HG03175 (cell line): ENCODE results near the gene TMTC3.
"Not testable (repeated sequence)": the region's sequence is repeated elsewhere in the genome, so short reads cannot be mapped to it uniquely, and the experiment has no call there.

Experiments
- ATAC-seq: cut with Tn5 transposase; IDR thresholded peaks from one replicate; pipeline ENCODE4 v1.9.1; 2021; ENCODE audit warnings: mild to moderate bottlenecking, moderate library complexity; ENCODE audit not compliant: unreplicated experiment

Gene TMTC3

DNA sequence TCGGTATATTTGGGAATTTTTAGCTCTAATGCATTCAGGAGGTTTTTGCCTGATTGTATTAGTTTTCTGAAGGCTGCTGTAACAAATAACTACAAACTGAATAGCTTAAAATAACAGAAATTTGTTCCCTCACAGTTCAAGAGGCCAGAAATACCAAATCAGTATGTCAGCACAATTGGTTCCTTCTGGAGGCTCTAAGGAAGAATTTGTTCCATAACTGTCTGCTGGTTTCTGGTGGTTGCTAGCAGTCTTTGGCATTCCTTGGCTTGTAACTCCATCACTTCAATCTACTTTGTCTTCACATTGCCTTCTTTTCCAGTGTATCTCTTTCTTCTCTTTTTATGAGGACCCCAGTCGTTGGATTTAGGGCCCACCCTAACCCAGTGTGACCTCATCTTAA, 21.3 kb downstream of the TMTC3 start:
- no peak for ATAC-seq

DNA sequence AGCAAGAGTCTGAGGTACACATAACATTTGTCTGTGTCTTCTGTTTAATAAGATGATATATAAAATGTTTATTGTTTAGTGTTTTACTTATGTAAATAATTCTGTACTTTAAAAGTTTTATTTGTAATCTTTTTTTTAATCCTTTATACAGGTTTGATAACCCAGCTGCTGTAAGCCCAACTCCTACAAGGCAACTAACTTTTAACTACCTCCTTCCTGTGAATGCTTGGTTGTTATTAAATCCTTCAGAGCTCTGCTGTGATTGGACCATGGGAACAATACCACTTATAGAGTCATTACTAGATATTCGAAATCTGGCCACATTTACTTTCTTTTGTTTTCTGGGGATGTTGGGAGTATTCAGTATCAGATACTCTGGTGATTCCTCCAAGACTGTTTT, 24.1 kb downstream of the TMTC3 start:
- no peak for ATAC-seq

DNA sequence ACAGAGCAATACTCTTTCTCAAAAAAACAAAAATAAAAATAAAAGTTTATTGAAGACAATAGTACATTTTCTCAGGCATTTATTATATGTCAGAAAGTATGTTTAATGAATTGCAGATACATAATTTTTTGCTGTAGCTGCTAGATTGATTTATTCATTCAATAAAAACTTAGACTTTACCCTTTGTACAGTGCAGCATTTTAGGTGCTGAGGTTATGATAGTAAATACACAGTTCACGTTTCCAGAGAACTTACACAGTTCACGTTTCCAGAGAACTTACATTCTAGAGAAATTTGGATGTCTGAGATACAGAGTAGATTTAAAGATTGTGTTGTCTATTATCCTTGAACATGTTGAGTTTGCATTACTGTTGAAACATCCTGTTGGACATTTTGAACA, 25.3 kb downstream of the TMTC3 start:
- no peak for ATAC-seq

DNA sequence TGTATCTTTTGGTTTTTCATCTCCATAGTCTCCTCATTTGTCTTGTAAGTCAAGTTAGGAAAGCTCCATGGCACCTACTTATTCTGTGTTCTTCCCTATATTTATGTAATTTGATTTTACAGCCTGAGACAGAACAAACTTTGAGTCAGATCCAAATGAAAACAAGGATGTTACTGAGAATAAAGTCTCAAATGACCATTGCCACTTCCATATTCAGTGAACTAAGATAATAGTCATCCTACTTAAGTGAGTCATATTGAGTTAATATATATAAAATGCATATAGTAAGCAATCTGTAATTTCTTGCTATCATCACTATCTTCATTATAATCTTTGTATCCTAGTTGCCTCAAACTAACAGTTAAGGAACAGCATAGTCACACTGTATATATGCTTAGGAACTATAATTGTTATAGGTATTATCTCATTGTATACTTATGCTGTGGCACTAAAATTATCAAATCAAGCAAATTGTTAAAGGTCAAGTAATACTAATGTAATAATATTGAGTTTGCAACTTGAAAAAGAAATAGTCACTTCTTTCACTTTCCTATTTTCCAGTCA, 30.8 kb downstream of the TMTC3 start:
- ATAC-seq: no peak

DNA sequence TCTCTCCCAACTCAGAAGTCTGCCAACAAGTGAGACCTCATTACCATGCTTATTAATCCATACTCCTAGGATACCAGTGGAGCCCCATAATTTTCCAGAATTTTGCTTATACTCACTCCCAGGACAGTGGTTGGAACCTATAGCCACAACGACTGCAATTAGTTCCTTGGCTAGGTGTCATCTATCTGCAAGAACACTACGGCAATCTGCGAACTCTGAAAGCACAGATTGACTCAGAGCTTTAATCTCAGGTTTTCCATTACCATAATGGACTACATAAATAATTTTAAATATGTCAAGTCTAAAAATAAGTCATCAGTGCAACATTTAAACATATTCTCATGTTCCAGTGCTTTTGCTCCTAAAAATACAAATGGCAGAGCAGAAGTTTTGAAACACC, 33.4 kb downstream of the TMTC3 start:
- ATAC-seq: no peak

DNA sequence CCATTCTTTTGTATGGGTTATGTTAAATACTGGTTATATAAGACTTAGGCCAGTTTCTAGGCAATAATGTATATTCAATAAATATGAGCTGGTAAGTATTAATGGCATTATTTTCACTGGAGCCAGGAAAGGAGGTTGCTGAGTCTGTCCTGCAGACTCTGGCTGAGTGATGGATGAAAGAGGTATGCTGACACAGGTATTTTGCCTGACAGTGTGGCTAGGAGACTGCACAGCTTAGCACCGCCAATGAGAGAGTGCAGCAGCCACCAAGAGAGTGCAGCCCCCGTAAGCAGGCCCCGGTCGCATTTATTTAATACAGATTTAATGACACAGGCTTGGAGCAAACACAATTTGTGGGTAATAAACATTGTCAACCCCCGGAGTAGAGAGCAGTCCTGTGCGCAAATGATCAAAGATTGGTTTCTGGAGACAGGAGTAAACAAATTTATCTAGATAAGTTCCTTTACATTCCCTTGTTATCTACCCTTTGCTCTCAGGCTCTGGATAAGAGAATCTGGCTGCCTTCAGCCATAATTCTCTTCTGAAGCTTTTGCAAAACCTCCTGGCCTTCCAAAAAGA, 37.4 kb downstream of the TMTC3 start:
- no peak for ATAC-seq

DNA sequence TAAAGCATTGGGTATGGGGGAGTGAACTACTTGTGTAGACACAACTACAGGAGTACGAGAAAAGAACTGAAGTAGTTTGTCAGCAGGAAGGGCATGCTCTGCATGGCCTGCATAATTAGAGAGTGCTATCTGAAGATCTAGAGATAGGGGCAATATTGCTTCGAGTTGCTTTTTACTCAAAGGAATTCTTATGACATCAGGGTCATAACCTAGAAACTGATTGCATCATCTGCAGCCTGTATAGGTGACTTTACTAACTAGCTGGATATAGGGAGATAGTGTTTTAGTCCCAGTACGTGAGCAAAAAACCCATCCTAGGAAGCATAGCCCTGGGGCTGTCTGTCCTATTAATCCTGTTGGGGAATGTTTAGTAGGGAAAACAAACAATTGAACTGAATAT, 39.8 kb downstream of the TMTC3 start:
- no peak for ATAC-seq

DNA sequence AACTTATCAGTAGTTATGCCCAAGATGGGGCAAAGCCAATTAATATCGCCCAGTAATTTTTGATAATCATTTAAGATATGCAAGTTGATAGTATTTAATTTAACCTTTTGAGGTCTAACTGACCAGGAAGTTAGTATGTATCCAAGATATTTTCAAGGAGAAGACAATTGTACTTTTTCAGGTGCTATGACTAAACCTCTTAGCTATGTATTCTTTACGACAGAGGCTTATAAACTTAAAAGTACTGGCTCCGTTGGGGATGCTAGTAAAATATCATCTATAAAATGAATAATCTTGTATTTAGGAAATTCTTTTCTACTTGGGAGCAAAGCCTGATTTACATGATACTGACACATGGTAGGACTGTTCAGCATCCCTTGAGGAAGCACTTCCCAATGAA, 40.3 kb downstream of the TMTC3 start:
- no peak for ATAC-seq

DNA sequence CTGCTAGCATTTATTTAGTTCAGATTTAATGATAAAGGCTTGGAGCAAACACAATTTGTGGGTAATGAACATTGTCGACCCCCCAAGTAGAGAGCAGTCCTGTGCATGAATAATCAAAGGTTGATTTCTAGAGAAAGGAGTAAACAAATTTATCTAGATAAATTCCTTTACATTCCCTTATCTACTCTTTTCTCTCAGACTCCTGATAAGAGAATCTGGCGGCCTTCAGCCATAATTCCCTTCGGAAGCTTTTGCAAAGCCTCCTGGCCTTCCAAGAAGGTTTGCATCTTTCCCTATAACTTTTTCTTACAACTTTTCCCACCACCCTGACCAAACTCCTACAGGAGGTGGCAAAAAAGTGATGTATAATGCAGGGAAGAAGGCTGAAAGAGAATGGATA, 42.1 kb downstream of the TMTC3 start:
- no peak for ATAC-seq

DNA sequence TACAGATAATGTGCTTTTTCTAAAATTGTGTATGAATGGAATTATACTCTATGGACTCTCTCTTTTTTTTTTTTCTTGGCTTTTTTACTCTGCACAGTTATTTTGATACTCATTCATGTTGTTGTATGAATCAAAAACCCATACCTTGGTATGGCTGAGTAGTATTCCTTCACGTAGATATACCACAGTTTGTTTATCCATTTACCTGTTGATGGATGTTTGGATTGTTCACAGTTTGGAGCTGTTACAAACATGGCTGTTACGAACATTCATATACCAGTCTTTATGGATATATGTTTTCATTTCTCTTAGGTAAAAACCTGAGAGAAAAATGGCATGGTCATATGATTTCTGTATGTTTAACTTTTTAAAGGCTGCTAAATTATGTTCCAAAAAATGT, 43.2 kb downstream of the TMTC3 start:
- no peak for ATAC-seq

DNA sequence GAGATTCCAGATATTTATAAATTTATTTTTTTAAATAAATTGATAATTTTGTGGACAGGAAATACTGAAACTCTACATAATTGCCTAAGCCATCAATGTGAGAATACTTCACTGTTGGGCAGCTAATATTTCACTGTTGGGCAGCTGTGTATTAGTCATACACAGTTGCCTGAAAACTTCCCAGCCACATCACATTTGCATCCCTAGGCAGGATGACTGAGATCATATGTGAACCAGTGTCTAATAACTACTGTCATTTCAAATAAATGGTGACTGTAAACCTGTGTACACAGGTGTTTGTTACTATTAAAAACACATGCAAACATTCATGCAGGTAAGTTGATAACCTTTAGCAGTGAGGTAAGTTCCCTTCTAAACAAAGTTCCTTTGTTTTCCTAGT, 43.9 kb downstream of the TMTC3 start:
- peak; percentile 57 for ATAC-seq

DNA sequence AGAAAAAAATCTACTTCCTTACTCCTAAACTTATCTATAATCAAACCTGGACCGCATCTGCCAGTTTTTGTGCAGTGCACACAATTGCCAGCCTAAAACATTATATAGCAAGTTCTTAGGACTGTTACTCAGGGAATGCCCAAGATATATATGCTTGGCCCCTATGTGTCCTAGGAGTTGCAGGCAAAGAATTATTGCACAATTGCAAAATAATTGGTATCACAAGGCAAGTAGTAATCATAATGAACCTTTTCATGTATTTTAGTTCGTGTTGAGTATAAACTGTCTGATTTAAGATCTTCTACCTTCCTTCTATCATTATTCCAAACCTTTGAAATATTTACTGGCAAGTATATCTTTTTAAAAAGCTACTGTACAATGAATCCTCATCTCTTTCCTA, 45.5 kb downstream of the TMTC3 start:
- ATAC-seq: no peak

DNA sequence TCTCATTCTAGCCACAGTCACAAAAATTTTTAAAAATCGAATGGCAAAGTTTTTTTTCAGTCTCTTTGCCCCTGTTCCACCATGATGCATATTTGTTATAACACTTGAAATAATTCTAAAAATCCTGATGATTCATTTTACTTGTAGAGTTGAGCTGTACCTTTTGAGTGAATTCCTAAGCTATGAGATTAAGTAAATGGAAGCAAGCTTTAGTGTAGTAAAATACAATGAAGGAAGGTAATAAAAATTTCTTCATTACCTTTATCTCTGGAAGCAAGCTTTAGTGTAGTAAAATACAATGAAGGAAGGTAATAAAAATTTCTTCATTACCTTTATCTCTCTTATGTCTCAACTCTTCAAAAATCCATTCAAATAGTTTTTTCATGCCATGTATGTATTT, 46.1 kb downstream of the TMTC3 start:
- no peak for ATAC-seq

DNA sequence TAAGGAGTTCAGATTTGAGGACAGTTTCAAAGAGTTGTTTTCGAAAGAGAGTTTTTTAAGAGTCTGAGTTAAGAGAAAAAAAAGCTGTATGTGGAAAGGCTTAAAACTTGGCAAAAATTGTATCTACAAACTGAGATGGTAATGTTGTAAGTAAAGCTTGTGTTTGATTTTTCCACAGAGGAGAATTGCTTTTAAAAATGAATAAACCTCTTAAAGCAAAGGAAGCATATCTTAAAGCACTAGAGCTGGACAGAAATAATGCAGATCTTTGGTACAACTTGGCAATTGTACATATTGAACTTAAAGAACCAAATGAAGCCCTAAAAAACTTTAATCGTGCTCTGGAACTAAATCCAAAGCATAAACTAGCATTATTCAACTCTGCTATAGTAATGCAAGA, 50.3 kb downstream of the TMTC3 start:
- ATAC-seq: no peak

DNA sequence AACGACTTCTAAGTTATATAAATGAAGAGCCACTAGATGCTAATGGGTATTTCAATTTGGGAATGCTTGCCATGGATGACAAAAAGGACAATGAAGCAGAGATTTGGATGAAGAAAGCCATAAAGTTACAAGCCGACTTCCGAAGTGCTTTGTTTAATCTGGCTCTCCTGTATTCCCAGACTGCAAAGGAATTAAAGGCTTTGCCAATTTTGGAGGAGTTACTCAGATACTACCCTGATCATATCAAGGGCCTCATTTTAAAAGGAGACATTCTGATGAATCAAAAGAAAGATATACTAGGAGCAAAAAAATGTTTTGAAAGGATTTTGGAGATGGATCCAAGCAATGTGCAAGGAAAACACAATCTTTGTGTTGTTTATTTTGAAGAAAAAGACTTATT, 52.8 kb downstream of the TMTC3 start:
- no peak for ATAC-seq

DNA sequence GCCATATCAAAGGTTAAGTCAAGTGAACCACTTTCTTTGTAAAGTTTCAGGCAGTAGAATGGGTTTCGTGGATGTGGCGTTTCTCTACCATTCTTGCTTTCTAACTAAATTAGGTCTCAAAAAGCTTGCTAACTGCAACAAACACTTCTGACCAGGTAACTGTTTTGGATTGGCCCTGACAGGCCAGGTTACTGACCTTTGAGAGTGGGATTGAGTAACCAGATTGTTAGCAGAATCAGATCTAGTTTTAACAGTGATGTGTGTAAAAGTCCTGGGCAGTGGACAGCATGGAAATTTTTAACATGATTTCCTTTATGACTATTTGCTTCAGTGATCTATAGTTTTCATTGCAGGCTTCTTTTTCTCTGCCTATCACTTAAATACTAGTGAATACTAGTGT, 57.9 kb downstream of the TMTC3 start:
- ATAC-seq: no peak

DNA sequence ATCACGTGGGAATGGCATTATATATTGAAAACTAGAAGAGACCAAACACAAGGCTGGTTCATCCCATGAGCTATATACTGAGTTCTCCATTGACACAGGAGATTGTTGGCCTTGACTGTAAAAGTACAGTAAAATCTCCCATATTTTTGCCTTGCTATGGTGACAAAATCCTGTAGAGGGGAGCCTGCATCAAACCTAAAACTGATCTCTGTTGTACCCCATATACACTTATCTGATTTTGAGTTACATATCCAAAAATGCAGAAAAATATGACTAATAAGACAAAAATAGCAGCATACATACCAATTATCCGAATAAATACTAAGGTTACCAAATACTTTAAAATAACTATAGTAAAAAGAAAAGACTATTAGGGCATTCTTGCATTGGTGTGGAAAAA, 60.4 kb downstream of the TMTC3 start:
- ATAC-seq: no peak

DNA sequence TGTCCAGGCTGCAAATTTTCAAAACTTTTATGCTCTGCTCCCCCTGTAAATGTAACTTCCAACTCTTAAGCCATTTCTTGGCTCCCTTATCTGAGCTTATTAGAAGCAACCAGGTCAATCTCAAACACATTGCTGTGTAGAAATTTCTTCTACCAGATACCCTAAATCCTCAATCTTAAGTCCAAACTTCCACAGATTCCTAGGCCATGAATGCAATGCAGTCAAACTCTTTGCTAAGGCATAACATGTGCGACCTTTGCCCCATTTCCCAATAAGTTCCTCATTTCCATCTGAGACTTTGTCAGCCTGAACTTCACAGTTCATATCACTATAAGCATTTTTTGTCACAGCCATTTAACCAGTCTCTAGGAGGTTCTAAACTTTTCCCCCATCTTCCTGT, 64.5 kb downstream of the TMTC3 start:
- no peak for ATAC-seq

DNA sequence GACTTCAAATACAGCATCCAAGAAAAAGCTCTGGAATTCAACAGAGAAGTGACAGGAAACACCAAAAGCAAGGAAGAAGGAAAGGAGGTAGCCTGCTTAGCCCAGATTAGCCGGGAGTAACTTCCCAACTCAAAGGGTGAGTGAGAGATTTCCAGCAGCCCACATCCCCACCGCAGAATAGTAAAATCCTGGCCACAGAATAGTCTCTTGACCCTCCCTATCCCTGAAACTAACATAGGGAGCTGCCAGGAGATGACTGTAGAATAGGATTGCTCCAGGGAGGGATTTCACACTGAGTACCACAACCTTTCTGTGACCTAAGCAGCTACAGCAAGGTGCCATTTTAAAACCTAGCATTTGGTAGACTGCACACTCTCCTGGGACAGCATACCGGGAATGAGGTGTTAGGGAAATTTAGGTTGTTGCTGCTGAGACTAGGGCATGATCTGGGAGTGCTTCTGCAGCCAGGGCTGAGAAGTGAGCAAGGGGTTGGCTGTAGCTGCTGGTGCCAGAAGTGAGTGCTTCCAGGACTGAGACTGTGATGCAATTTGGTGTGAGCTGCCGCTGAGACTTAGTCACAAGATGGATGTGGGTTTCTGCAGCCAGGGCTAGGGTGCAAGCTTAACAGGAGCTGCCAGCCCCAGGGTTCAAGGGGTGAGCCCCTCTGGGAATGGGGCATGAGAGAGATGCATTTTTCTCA, 66.0 kb downstream of the TMTC3 start:
- no peak for ATAC-seq

DNA sequence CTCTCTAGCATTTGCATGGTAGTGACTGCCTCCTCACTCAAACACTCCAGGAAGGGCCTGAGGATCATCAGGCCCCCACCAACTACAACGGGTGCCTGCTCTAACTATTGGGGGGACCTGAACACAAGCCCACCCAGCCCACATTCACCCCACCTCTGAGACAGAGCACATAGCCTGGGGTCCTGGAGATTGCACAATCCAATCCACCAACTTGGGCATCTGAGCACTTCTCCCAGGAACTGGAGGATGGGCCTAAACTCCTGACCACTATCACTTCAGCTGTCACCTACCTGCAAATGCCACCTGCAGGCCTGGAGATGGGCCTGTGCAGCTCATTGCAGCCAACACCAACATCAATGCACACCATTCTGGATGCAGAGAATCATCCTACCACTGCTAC, 66.6 kb downstream of the TMTC3 start:
- no peak for ATAC-seq

DNA sequence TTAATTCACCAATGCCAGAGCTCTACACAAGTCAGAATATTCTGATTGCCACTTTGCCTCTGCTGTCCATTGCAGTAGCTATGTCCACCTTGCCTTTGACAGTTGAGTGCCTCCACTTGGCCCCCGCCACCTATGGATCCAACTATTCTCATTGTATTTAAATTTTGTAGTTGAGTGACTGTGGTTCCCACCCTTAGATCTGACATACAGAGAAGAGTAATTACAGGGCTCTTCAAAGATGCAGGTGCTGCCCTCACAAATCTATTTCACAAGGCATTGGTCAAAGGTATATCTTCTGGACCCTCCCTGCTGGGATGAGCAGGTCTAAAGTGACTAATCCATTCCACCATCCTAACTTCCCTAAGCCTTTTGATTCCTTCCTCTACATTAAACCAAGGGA, 68.2 kb downstream of the TMTC3 start:
- ATAC-seq: not testable (repeated sequence)

DNA sequence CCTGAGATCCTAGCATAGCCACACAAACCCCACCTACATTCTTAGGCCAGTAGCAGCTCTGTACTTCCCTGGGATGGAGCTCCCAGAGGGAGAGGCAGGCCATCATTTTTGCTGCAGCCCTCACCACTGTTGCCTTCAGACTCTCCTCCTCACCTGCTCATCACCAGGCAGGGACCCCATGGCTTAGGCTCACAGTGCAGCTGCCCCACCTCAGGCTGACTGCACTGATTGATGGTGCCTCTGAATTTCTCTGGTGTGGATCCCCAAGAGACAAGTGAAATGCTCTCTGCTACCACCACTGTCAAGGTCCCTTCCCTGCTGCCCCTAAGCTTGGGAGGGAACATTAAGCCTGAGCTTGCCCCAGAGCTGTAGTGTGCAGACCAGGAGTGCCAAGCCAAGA, 76.2 kb downstream of the TMTC3 start:
- ATAC-seq: no peak

DNA sequence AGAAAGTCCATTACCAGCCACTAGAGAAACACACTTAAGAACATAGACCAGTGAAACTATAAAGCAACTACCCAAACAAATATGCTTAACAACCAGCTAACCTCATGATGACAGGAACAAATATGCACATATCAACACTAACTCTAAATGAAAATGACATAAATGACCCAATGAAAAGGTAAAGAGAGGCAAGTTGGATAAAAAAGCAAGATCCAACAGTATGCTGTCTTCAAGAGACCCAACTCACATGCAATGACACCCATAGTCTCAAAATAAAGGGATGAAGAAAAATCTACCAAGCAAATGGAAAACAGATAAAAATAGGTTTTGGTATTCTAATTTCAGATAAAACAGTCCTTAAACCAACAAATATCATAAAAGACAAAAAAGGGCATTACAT, 77.8 kb downstream of the TMTC3 start:
- no peak for ATAC-seq
